MM.1S (cell line): ENCODE results near the gene PLPP7.

Experiments used
- DNase-seq: peaks from one replicate; pipeline ENCODE4 v3.0.0-alpha.2; 2015
- H2AFZ ChIP-seq: fragments of 300-600 bp; sonication (generic); 2 replicates; pipeline ENCODE4 v1.6.0; 2016; ENCODE audit warnings: antibody characterized with exemption, low read length
- H3F3A ChIP-seq: fragments of 300-600 bp; sonication (generic); 2 replicates; pipeline ENCODE4 v1.6.1; 2016; ENCODE audit warnings: mild to moderate bottlenecking, antibody characterized with exemption, low read length, moderate library complexity, mixed read lengths; ENCODE audit not compliant: insufficient read depth
- H3K27ac ChIP-seq: fragments of 300-600 bp; sonication (generic); 2 replicates; pipeline ENCODE4 v1.5.1; 2016; ENCODE audit warnings: mild to moderate bottlenecking, low read length
- H3K27me3 ChIP-seq: fragments of 300-600 bp; sonication (generic); replicated peaks from 2 replicates; pipeline ENCODE4 v1.6.0; 2016; ENCODE audit warnings: low read length; ENCODE audit not compliant: insufficient read depth
- H3K36me3 ChIP-seq: fragments of 300-600 bp; sonication (generic); replicated peaks from 2 replicates; pipeline ENCODE4 v1.6.1; 2016; ENCODE audit warnings: mild to moderate bottlenecking, low read length, mixed read lengths; ENCODE audit not compliant: insufficient read depth
- H3K4me1 ChIP-seq: fragments of 300-600 bp; sonication (generic); 2 replicates; pipeline ENCODE4 v1.6.1; 2016; ENCODE audit warnings: low read length, mixed read lengths
- H3K4me2 ChIP-seq: fragments of 300-600 bp; sonication (generic); 2 replicates; pipeline ENCODE4 v1.6.0; 2016; ENCODE audit warnings: low read depth, low read length
- H3K4me3 ChIP-seq: fragments of 300-600 bp; sonication (generic); 2 replicates; pipeline ENCODE4 v1.5.1; 2016; ENCODE audit warnings: low read length, mixed read lengths
- H3K79me2 ChIP-seq: fragments of 300-600 bp; sonication (generic); 2 replicates; pipeline ENCODE4 v1.6.1; 2016; ENCODE audit warnings: mixed run types, low read length, mixed read lengths
- H3K9ac ChIP-seq: fragments of 300-600 bp; sonication (generic); 2 replicates; pipeline ENCODE4 v1.6.1; 2016; ENCODE audit warnings: low read length, mixed read lengths
- H3K9me2 ChIP-seq: fragments of 300-600 bp; sonication (generic); replicated peaks from 2 replicates; pipeline ENCODE4 v1.6.1; 2016; ENCODE audit warnings: mild to moderate bottlenecking, low read length, mixed read lengths; ENCODE audit not compliant: insufficient read depth
- H3K9me3 ChIP-seq: fragments of 300-600 bp; sonication (generic); replicated peaks from 2 replicates; pipeline ENCODE4 v1.6.1; 2016; ENCODE audit warnings: mild to moderate bottlenecking, low read length, mixed read lengths; ENCODE audit not compliant: insufficient read depth
- H4K20me1 ChIP-seq: fragments of 300-600 bp; sonication (generic); 2 replicates; pipeline ENCODE4 v1.6.1; 2016; ENCODE audit warnings: mild to moderate bottlenecking, low read length, moderate library complexity, mixed read lengths; ENCODE audit not compliant: insufficient read depth
- EZH2 ChIP-seq: fragments of 300-600 bp; sonication (generic); optimal IDR thresholded peaks from 2 replicates; pipeline ENCODE3; 2017; ENCODE audit warnings: low read depth, mild to moderate bottlenecking, antibody characterized with exemption, low read length, mixed read lengths
- EZH2phosphoT487 ChIP-seq: fragments of 300-600 bp; sonication (generic); IDR thresholded peaks from 2 replicates; pipeline ENCODE4 v1.6.1; 2018; ENCODE audit warnings: antibody characterized with exemption, low read length
- TF ChIP-seq, protein P1 (sequence below): fragments of 300-600 bp; sonication (generic); IDR thresholded peaks from 2 replicates; pipeline ENCODE4 v1.5.1; 2016; ENCODE audit warnings: antibody characterized with exemption, low read length, mixed read lengths

PLPP7 gene

GRCh38 chr9:131284856-131285255 lies 4.7 kb upstream of the PLPP7 start:
- Histone ChIP-seq H3K79me2 (no peaks in the 10 kb centered on the region), H3F3A (no peaks in the 10 kb centered on the region), H3K9me3 (no peaks in the 10 kb centered on the region), H3K4me3 (no peak overlapping the region), H3K27me3 (peaks cover 27% of the 10 kb centered on the region), H3K9ac (no peak overlapping the region), H2AFZ (no peak overlapping the region), H3K9me2 (no peaks in the 10 kb centered on the region), H3K36me3 (no peaks in the 10 kb centered on the region), H3K27ac (no peak overlapping the region), H4K20me1 (no peaks in the 10 kb centered on the region), H3K4me1 (peaks cover 5% of the 10 kb centered on the region; the same call in 1 of the 2 replicates), H3K4me2 (no peak overlapping the region)
- TF ChIP-seq, protein P1, sequence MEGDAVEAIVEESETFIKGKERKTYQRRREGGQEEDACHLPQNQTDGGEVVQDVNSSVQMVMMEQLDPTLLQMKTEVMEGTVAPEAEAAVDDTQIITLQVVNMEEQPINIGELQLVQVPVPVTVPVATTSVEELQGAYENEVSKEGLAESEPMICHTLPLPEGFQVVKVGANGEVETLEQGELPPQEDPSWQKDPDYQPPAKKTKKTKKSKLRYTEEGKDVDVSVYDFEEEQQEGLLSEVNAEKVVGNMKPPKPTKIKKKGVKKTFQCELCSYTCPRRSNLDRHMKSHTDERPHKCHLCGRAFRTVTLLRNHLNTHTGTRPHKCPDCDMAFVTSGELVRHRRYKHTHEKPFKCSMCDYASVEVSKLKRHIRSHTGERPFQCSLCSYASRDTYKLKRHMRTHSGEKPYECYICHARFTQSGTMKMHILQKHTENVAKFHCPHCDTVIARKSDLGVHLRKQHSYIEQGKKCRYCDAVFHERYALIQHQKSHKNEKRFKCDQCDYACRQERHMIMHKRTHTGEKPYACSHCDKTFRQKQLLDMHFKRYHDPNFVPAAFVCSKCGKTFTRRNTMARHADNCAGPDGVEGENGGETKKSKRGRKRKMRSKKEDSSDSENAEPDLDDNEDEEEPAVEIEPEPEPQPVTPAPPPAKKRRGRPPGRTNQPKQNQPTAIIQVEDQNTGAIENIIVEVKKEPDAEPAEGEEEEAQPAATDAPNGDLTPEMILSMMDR: no peak
- TF ChIP-seq EZH2 (no peak), EZH2phosphoT487 (no peak)
- DNase-seq: no peak

- TF ChIP-seq EZH2 (no peak), EZH2phosphoT487 (no peak)
- TF ChIP-seq, protein P1: no peak
Measured at GRCh38 chr9:131287359-131287758, 2.2 kb upstream of the PLPP7 start.

GRCh38 chr9:131288217-131288616 lies 1.3 kb upstream of the PLPP7 start:
- Histone ChIP-seq H3K79me2 (no peaks in the 10 kb centered on the region), H3K4me1 (peaks cover 5% of the 10 kb centered on the region; the same call in 1 of the 2 replicates), H3K27ac (no peak overlapping the region), H4K20me1 (no peaks in the 10 kb centered on the region), H3K27me3 (no peaks in the 10 kb centered on the region), H3K9me2 (no peaks in the 10 kb centered on the region), H3F3A (no peaks in the 10 kb centered on the region), H2AFZ (no peak overlapping the region), H3K9me3 (no peaks in the 10 kb centered on the region), H3K36me3 (no peaks in the 10 kb centered on the region), H3K9ac (no peak overlapping the region), H3K4me2 (no peak overlapping the region), H3K4me3 (no peak overlapping the region)
- DNase-seq: no peak
- TF ChIP-seq EZH2 (no peak), EZH2phosphoT487 (no peak)
- TF ChIP-seq, protein P1: no peak

More at GRCh38 chr9:131287359-131287758, 2.2 kb upstream of the PLPP7 start:
- Histone ChIP-seq H3K27ac (no peak overlapping the region), H3K9me3 (no peaks in the 10 kb centered on the region), H3K4me2 (no peak overlapping the region), H3K27me3 (peaks cover 3% of the 10 kb centered on the region; the same call in 1 of the 2 replicates), H3K9ac (no peak overlapping the region), H3K79me2 (no peaks in the 10 kb centered on the region), H3K9me2 (no peaks in the 10 kb centered on the region), H3K4me1 (peaks cover 5% of the 10 kb centered on the region; the same call in 1 of the 2 replicates), H2AFZ (no peak overlapping the region), H3K4me3 (no peak overlapping the region), H3F3A (no peaks in the 10 kb centered on the region), H4K20me1 (no peaks in the 10 kb centered on the region), H3K36me3 (no peaks in the 10 kb centered on the region)
- no peak for DNase-seq
